Germinal center (tissue), 1 donor: ENCODE results near the gene ZNHIT2.
"Not testable (repeated sequence)": the region's sequence is repeated elsewhere in the genome, so short reads cannot be mapped to it uniquely, and the experiment has no call there.

ENCODE experiments used
- DNase-seq: peaks from one replicate; pipeline ENCODE4 v3.0.0; 2012; ENCODE audit warnings: mixed read lengths, low spot score

ZNHIT2 gene

GRCh38 chr11:65119670-65119995, 2.1 kb upstream of the ZNHIT2 start:
- no peak for DNase-seq

- DNase-seq = not testable (repeated sequence)
Observed at GRCh38 chr11:65118891-65119669, 1.6 kb upstream of the ZNHIT2 start.

- DNase-seq = no peak
Observed at GRCh38 chr11:65118097-65118837, 766 bp upstream of the ZNHIT2 start.

GRCh38 chr11:65116370-65117205, 913 bp downstream of the ZNHIT2 start:
- DNase-seq = no peak

GRCh38 chr11:65115361-65116082, 2.0 kb downstream of the ZNHIT2 start:
- DNase-seq = no peak

- no peak for DNase-seq
Observed at GRCh38 chr11:65114538-65115171, 2.8 kb downstream of the ZNHIT2 start.

- no peak for DNase-seq
Observed at GRCh38 chr11:65113839-65114238, 3.7 kb downstream of the ZNHIT2 start.

- DNase-seq = no peak
Observed at GRCh38 chr11:65113361-65113756, 4.1 kb downstream of the ZNHIT2 start.

GRCh38 chr11:65112546-65113360, 4.7 kb downstream of the ZNHIT2 start:
- peak; percentile 77 for DNase-seq

GRCh38 chr11:65111744-65112545, 5.6 kb downstream of the ZNHIT2 start, which contains the start of gene TM7SF2:
TSS of gene TM7SF2 (plus strand) at chr11:65111872. CDS start at chr11:65112016, 144 bp downstream.
- DNase-seq = peak; percentile 97

- DNase-seq = no peak
Observed at GRCh38 chr11:65111159-65111743, 6.2 kb downstream of the ZNHIT2 start.

- DNase-seq = peak; percentile 88
Observed at GRCh38 chr11:65110354-65110861, 7.1 kb downstream of the ZNHIT2 start.

GRCh38 chr11:65109231-65110198, 8.0 kb downstream of the ZNHIT2 start:
- no peak for DNase-seq

GRCh38 chr11:65108469-65109123, 8.9 kb downstream of the ZNHIT2 start:
- no peak for DNase-seq

- DNase-seq = no peak
Observed at GRCh38 chr11:65107751-65108468, 9.6 kb downstream of the ZNHIT2 start.

- DNase-seq = no peak
Observed at GRCh38 chr11:65107078-65107477, 10.4 kb downstream of the ZNHIT2 start.

- no peak for DNase-seq
Observed at GRCh38 chr11:65104628-65105027, 12.9 kb downstream of the ZNHIT2 start.
